ENCODE measurements around the gene EVC. TPM values are rescaled to one million over a fixed set of nuclear protein-coding genes. Genes with fewer than 3 reads are reported as not detected.
A peak's percentile ranks its signal among the peaks of the same experiment; 100 is the strongest.

The EVC gene
- total and polyA plus RNA-seq, 2 of the 8 experiments (the other 6 are each of a cell fraction or from before 2014, with no cell fraction given) = 2.6 to 9.8 TPM

- Histone ChIP-seq H4K20me1 (replicated peaks in 1 of 2; ENCODE audit: control insufficient read depth in 1 of 2, insufficient read depth in 2 of 2, low read length in 2 of 2) (peaks cover 0 to 3% of the 10 kb centered on the region in 2 experiments), H2BK20ac (ENCODE audit: low read length) (no peak overlapping the region), H3K9ac (replicated peaks in 1 of 4; ENCODE audit: extremely low read depth in 1 of 4, low read depth in 3 of 4, low read length in 3 of 4) (no peak overlapping the region), H2AFZ (ENCODE audit: low read length) (no peak overlapping the region), H3K36me3 (ENCODE audit: control insufficient read depth in 2 of 4, insufficient read depth in 4 of 4, low read length in 3 of 4) (peaks cover 0 to 9% (median under 1%) of the 10 kb centered on the region in 4 experiments; a peak in 5 of 8 replicates), H3K14ac (ENCODE audit: insufficient read length) (no peak overlapping the region), H3K4me3 (ENCODE audit: extremely low read depth in 1 of 4, insufficient read depth in 2 of 4, low read depth in 3 of 4, low read length in 4 of 4) (no peak overlapping the region), H3K18ac (ENCODE audit: extremely low read depth, low read length) (no peak overlapping the region), H3K27me3 (replicated peaks in 1 of 4; ENCODE audit: control insufficient read depth in 3 of 4, extremely low read depth in 1 of 4, insufficient read depth in 3 of 4, low read length in 3 of 4) (no peaks in the 10 kb centered on the region), H4K91ac (replicated peaks; ENCODE audit: insufficient read length, low read length) (no peak overlapping the region), H3K23ac (ENCODE audit: insufficient read length) (no peak overlapping the region), H3K56ac (replicated peaks; ENCODE audit: insufficient read length, low read depth, low read length) (no peak overlapping the region), H2BK12ac (ENCODE audit: low read depth, low read length) (no peak overlapping the region), H3K9me3 (ENCODE audit: insufficient read depth in 2 of 2, low read depth in 1 of 2, low read length in 1 of 2) (no peaks in the 10 kb centered on the region), H3K79me2 (ENCODE audit: control insufficient read depth in 1 of 2, insufficient read depth in 2 of 2, low read length in 2 of 2) (no peaks in the 10 kb centered on the region), H4K5ac (ENCODE audit: insufficient read length, low read depth, low read length) (no peak overlapping the region), H3K4ac (replicated peaks; ENCODE audit: insufficient read length, low read depth, low read length) (no peak overlapping the region), H3K4me1 (replicated peaks in 1 of 4; ENCODE audit: control insufficient read depth in 3 of 4, insufficient read depth in 4 of 4, low read length in 3 of 4) (no peaks in the 10 kb centered on the region), H2BK15ac (ENCODE audit: low read length) (no peak overlapping the region), H4K8ac (ENCODE audit: extremely low read depth, insufficient read depth, low read length) (no peak overlapping the region), H2BK5ac (ENCODE audit: low read depth, low read length) (no peak overlapping the region), H2BK120ac (replicated peaks; ENCODE audit: low read depth, low read length) (no peak overlapping the region), H3K79me1 (ENCODE audit: low read depth, low read length) (no peaks in the 10 kb centered on the region), H3K4me2 (ENCODE audit: insufficient read depth in 1 of 2, low read depth in 2 of 2, low read length in 2 of 2) (no peak overlapping the region), H2AK5ac (ENCODE audit: low read depth, low read length) (no peak overlapping the region), H3K27ac (ENCODE audit: low read depth, low read length) (no peak overlapping the region), H3K23me2 (ENCODE audit: low read depth, low read length) (no peaks in the 10 kb centered on the region)
- FAIRE-seq = no peak
- no peak for TF ChIP-seq TAF7 (optimal IDR thresholded peaks at IDR 0.05; ENCODE audit: borderline replicate concordance, low read depth, low read length)
- TF ChIP-seq KDM1A (IDR thresholded peaks at IDR 0.05; ENCODE audit: borderline replicate concordance, low read length) = peak; percentile 51; the same call in 1 of the 2 replicates
- no peak for DNase-seq (ENCODE audit: low read depth in 1 of 2, low spot score in 2 of 2)
- WGBS, 2 experiments (ENCODE audit: extremely low coverage in 1 of 2, insufficient coverage in 1 of 2, insufficient read length in 1 of 2, insufficient replicate concordance in 2 of 2, low coverage in 1 of 2, low lambda C conversion rate in 2 of 2, missing lambda C conversion rate in 1 of 2) = 87% methylated on average over 3 of the region's 3 CpGs; no CpG with 5 or more reads in 1 of the 2 experiments
- ChIA-PET POLR2A (ENCODE audit: partially characterized antibody) (interaction anchor here (1.5 to 2.0 kb wide), 2 partner anchors 12 to 16 kb away, joined by 3 to 5 read pairs; no protein-coding TSS in a partner anchor), CTCF (ENCODE audit: partially characterized antibody) (interaction anchor here (0.6 to 1.8 kb wide), 7 partner anchors 9 to 1398 kb away, joined by 3 to 6 read pairs (median 4); no protein-coding TSS in a partner anchor)
These were observed 24.5 kb downstream of the EVC start for GRCh38 chr4:5735463-5735862.

Measured in H1 (cell line).